ENCODE results near the gene MAT2B.

- TF ChIP-seq USF2 (IDR thresholded peaks at IDR 0.05) (no peak), JUNB (IDR thresholded peaks at IDR 0.05) (no peak), GATA3 (IDR thresholded peaks at IDR 0.05; ENCODE audit: borderline replicate concordance) (no peak), CTCF (IDR thresholded peaks at IDR 0.05) (no peak), ZC3H11A (IDR thresholded peaks at IDR 0.05) (no peak), ATOH8 (CRISPR knock-in tag; IDR thresholded peaks at IDR 0.05; ENCODE audit: low read depth) (no peak), CHD4 (IDR thresholded peaks at IDR 0.05; ENCODE audit: borderline replicate concordance) (no peak), CEBPB (IDR thresholded peaks at IDR 0.05) (no peak), ELK1 (IDR thresholded peaks at IDR 0.05; ENCODE audit: low read depth, low read length) (no peak)
Measured at GRCh38 chr5:163544836-163545235, 39.4 kb downstream of the MAT2B start.
